A673 (cell line): ENCODE results near the gene KRTAP5-10. TPM values are rescaled to one million over a fixed set of nuclear protein-coding genes. Genes with fewer than 3 reads are reported as not detected.
"Not testable (repeated sequence)": the region's sequence is repeated elsewhere in the genome, so short reads cannot be mapped to it uniquely, and the experiment has no call there.

ENCODE experiments used
- BruUV-seq: library from RNA; stranded (reverse); fragments of 400-500 nt; replicated peaks from 2 replicates; lab custom pipeline; 2021; lab: Mats Ljungman, UMichigan
- CTCF ChIA-PET: fragments of 300-600 bp; sonication (Branson Sonifier 250); formaldehyde crosslinking; loops from one replicate; lab custom pipeline; 2022; ENCODE audit warnings: antibody characterized with exemption; lab: Charles Lee
- POLR2A ChIA-PET: fragments of 300-600 bp; sonication (Branson Sonifier 250); formaldehyde crosslinking; loops from one replicate; lab custom pipeline; 2022; ENCODE audit warnings: antibody characterized with exemption; ENCODE audit not compliant: low non-redundant PET; lab: Charles Lee
- DNase-seq: peaks from one replicate; pipeline ENCODE4 v3.0.0-alpha.2; 2015; ENCODE audit warnings: low spot score
- H3K27ac ChIP-seq: fragments of 200-600 bp; sonication (generic); 2 replicates; pipeline ENCODE4 v1.5.1; 2016; ENCODE audit warnings: mixed run types, low read depth, mild to moderate bottlenecking, mixed read lengths, antibody characterized with exemption, low read length; ENCODE audit not compliant: poor library complexity, severe bottlenecking
- H3K27me3 ChIP-seq: fragments of 200-600 bp; sonication (generic); replicated peaks from 2 replicates; pipeline ENCODE4 v1.6.1; 2017; ENCODE audit warnings: mixed run types, low read depth, mild to moderate bottlenecking, mixed read lengths, antibody characterized with exemption, low read length; ENCODE audit not compliant: insufficient read depth, poor library complexity
- H3K36me3 ChIP-seq: fragments of 200-600 bp; sonication (generic); 2 replicates; pipeline ENCODE4 v1.6.1; 2016; ENCODE audit warnings: mixed run types, mild to moderate bottlenecking, mixed read lengths, antibody characterized with exemption, low read length; ENCODE audit not compliant: insufficient read depth, poor library complexity, severe bottlenecking
- H3K4me1 ChIP-seq: fragments of 200-600 bp; sonication (generic); 2 replicates; pipeline ENCODE4 v1.6.1; 2017; ENCODE audit warnings: mixed run types, mild to moderate bottlenecking, mixed read lengths, antibody characterized with exemption, low read length; ENCODE audit not compliant: insufficient read depth, poor library complexity, severe bottlenecking
- H3K4me3 ChIP-seq: fragments of 200-600 bp; sonication (generic); 2 replicates; pipeline ENCODE4 v1.5.1; 2016; ENCODE audit warnings: low read depth, mixed run types, mild to moderate bottlenecking, mixed read lengths, low read length; ENCODE audit not compliant: poor library complexity, severe bottlenecking
- H3K9me3 ChIP-seq: fragments of 200-600 bp; sonication (generic); 2 replicates; pipeline ENCODE4 v1.6.1; 2016; ENCODE audit warnings: mixed run types, low read depth, mild to moderate bottlenecking, mixed read lengths, antibody characterized with exemption, low read length; ENCODE audit not compliant: poor library complexity, severe bottlenecking
- intact Hi-C: fragments of 100-400 bp; cut with micrococcal nuclease; formaldehyde crosslinking; loops from one replicate; pipeline ENCODE4 v1.10.0; 2022; ENCODE audit not compliant: unreplicated experiment
- total RNA-seq: library from RNA; stranded (reverse); gene quantifications from 2 replicates; pipeline ENCODE4 v1.2.3, GENCODE V29; 2021

Gene KRTAP5-10
- total RNA-seq, 1 experiment from 2014 or later, result not detected

DNA sequence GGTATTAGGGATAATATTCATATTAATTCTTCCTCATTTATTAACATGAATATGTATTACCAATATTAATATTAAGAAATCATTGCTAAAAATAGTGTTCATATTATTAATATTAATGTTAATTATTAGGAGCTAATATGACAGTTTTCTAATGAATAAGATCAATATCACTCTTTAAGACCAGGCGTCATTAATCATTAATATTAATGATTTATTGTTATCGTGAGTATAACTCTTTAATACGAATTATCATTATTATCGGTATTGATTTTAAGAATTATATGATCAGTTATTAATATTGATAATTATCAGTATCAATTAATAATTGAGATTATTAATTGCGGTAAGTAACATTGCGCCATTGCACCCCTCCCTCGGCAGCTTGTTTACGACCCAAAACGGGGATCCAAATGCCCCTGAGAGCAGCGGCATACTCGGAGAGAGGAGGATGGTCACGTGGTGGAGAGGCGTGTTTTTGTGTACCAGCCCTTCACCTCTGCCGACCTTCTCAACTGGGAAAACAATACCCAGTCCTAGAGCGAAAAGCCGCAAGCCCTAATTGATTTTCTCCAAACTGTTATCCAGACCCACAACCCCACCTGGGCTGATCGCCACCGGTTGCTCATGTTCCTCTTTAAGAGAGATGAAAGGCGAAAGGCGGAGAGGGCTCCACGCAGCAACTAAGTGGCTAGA, 46.0 kb downstream of the KRTAP5-10 start:
- H3K9me3 ChIP-seq, intact Hi-C loops, H3K4me1 ChIP-seq, DNase-seq, POLR2A ChIA-PET, H3K4me3 ChIP-seq, H3K36me3 ChIP-seq, H3K27ac ChIP-seq, BruUV-seq, CTCF ChIA-PET: not testable (repeated sequence)
- peaks cover 12% of the 10 kb centered on the region for H3K27me3 ChIP-seq

DNA sequence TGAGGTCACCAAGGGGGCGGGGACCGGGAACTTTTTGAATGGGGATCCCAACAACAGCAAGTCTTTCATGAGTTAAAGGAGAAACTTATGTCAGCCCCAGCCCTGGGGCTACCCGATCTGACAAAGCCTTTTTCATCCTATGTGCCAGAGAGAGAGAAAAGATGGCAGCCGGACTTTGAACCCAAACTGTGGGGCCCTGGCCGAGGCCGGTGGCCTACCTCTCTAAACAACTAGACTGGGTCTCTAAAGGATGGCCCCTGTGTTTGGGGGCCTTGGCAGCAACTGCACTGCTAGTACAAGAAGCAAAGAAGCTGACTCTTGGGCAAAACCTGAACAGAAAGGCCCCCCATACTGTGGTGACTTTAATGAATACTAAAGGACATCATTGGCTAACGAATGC, 48.6 kb downstream of the KRTAP5-10 start:
- CTCF ChIA-PET, H3K4me1 ChIP-seq, H3K36me3 ChIP-seq, H3K4me3 ChIP-seq, H3K27ac ChIP-seq, POLR2A ChIA-PET, H3K9me3 ChIP-seq, BruUV-seq, intact Hi-C loops, H3K27me3 ChIP-seq, DNase-seq: not testable (repeated sequence)

- BruUV-seq, CTCF ChIA-PET, H3K4me3 ChIP-seq, H3K27ac ChIP-seq, H3K9me3 ChIP-seq, DNase-seq, H3K27me3 ChIP-seq, intact Hi-C loops, H3K4me1 ChIP-seq, H3K36me3 ChIP-seq, POLR2A ChIA-PET: not testable (repeated sequence)
These were observed 49.1 kb downstream of the KRTAP5-10 start for GRCh38 chr11:71614366-71614917.

- POLR2A ChIA-PET, CTCF ChIA-PET, H3K27ac ChIP-seq, H3K9me3 ChIP-seq, intact Hi-C loops, H3K4me3 ChIP-seq, H3K27me3 ChIP-seq, BruUV-seq, H3K36me3 ChIP-seq, DNase-seq, H3K4me1 ChIP-seq: not testable (repeated sequence)
These were observed 49.6 kb downstream of the KRTAP5-10 start for GRCh38 chr11:71615003-71615402.

Other genes starting within 250 kb of the KRTAP5-10 start
- 271 and 286 TPM in 2 replicates for gene DHCR7, start 117.2 kb upstream of the KRTAP5-10 start, total RNA-seq
- 35.5 and 46.7 TPM in 2 replicates for gene NADSYN1, start 112.4 kb upstream of the KRTAP5-10 start, total RNA-seq
- gene KRTAP5-7, start 38.3 kb upstream of the KRTAP5-10 start, total RNA-seq, result not detected in 2 replicates
- not detected in 2 replicates for gene KRTAP5-8, start 27.5 kb upstream of the KRTAP5-10 start, total RNA-seq
- not detected in 2 replicates for gene KRTAP5-9, start 17.1 kb upstream of the KRTAP5-10 start, total RNA-seq
- not detected in 2 replicates for gene KRTAP5-11, start 17.3 kb downstream of the KRTAP5-10 start, total RNA-seq